Measurements from ENCODE around the gene BTNL8. TPM values are rescaled to one million over a fixed set of nuclear protein-coding genes. Genes with fewer than 3 reads are reported as not detected.

The BTNL8 gene
- total RNA-seq, 4 donors from 2014 or later, result 2.9 TPM; not detected in 3

DNA sequence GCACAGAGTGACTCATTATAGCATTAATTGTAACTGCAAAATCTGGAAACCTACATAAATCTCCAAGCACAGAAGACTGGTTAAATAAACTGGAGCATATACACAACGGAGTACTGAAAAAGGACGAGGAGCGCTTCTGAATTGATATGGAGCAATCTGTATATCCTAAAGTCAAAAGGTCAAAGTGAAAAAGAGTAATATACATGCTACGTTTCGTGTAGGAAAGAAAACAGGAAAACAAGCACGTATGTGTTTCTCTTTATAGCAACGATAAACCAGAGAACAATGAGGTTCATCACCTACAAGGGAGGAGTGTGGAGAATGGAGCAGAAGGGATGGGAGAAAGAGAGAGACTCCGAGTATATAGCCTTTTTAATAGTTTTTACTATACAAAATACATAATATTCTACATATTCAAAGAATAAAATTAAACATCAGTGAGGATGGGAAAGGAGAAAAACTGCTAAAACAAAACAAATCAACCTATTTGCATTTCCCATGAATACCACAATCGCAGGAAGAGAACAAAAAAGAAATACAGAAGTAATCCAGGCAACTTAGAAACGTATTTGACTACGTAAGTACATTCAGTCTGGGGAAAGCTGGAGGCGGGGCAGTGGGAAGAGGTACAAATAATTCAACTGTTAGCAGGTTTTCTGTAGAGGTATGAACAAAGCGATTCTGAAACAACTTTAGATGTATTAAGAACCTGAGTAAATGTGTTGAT, 45.7 kb upstream of the BTNL8 start:
- H3K27ac ChIP-seq, result no peak overlapping the region
- H3K4me3 ChIP-seq, result no peak overlapping the region
- peaks cover 0 to 10% of the 10 kb centered on the region in 2 donors for H3K9me3 ChIP-seq
- intact Hi-C loops (cut with DNase I; ENCODE audit: low total_unique reads), result no loop called here
- no peak for DNase-seq
- H3K36me3 ChIP-seq, result no peaks in the 10 kb centered on the region
- H3K27me3 ChIP-seq, result no peaks in the 10 kb centered on the region
- no peaks in the 10 kb centered on the region for H3K4me1 ChIP-seq
- TF ChIP-seq POLR2A (IDR thresholded peaks at IDR 0.05), result no peak
- TF ChIP-seq, protein P1, sequence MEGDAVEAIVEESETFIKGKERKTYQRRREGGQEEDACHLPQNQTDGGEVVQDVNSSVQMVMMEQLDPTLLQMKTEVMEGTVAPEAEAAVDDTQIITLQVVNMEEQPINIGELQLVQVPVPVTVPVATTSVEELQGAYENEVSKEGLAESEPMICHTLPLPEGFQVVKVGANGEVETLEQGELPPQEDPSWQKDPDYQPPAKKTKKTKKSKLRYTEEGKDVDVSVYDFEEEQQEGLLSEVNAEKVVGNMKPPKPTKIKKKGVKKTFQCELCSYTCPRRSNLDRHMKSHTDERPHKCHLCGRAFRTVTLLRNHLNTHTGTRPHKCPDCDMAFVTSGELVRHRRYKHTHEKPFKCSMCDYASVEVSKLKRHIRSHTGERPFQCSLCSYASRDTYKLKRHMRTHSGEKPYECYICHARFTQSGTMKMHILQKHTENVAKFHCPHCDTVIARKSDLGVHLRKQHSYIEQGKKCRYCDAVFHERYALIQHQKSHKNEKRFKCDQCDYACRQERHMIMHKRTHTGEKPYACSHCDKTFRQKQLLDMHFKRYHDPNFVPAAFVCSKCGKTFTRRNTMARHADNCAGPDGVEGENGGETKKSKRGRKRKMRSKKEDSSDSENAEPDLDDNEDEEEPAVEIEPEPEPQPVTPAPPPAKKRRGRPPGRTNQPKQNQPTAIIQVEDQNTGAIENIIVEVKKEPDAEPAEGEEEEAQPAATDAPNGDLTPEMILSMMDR (IDR thresholded peaks at IDR 0.05), result no peak

DNA sequence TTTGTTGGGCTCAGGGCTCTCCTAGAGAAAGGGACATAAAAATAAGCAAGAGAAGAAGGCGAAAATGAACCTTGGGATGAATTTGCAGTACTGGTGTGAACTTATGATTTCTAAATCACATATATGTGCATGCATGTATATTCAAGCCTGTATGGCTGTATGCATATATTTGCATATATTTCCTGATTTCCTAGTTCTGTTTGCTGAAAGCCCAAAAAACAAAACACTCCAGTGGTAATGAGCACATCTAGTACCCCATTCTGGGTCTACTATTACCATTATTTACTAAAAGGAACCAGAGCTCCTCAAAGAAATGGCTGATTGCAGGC, 45.1 kb upstream of the BTNL8 start:
- intact Hi-C loops (cut with DNase I; ENCODE audit: low total_unique reads), result no loop called here
- H3K4me3 ChIP-seq, result no peak overlapping the region
- H3K36me3 ChIP-seq, result no peaks in the 10 kb centered on the region
- no peak overlapping the region for H3K27ac ChIP-seq
- H3K9me3 ChIP-seq, result peaks cover 0 to 10% of the 10 kb centered on the region in 2 donors
- DNase-seq, result no peak
- no peaks in the 10 kb centered on the region for H3K27me3 ChIP-seq
- no peaks in the 10 kb centered on the region for H3K4me1 ChIP-seq
- TF ChIP-seq, protein P1 (IDR thresholded peaks at IDR 0.05), result no peak

DNA sequence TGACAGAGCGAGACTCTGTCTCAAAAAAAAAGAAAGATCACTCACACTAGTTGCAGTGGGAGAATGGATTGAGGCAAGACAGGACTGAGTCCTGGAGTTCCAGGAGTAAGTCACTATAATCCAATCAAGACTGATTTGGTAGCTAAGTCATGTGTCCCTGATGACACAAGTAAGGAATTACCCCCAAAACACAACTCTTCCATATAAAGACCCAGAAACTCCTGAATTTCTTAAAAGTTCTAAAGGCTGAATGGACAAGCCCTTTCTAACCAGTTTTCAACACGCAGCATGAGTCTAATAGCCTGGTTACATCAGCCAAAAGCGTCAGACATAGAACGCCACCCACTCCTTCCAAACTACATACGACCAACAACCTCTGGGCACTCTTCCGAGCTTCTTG, 40.4 kb upstream of the BTNL8 start:
- no peak for TF ChIP-seq POLR2A (IDR thresholded peaks at IDR 0.05)
- TF ChIP-seq, protein P1 (IDR thresholded peaks at IDR 0.05), result no peak
- intact Hi-C loops (cut with DNase I; ENCODE audit: low total_unique reads), result no loop called here
- Histone ChIP-seq H3K4me3 (no peak overlapping the region), H3K4me1 (no peaks in the 10 kb centered on the region), H3K27me3 (no peaks in the 10 kb centered on the region), H3K36me3 (no peaks in the 10 kb centered on the region), H3K9me3 (no peaks in the 10 kb centered on the region), H3K27ac (no peak overlapping the region)
- DNase-seq, result no peak

DNA sequence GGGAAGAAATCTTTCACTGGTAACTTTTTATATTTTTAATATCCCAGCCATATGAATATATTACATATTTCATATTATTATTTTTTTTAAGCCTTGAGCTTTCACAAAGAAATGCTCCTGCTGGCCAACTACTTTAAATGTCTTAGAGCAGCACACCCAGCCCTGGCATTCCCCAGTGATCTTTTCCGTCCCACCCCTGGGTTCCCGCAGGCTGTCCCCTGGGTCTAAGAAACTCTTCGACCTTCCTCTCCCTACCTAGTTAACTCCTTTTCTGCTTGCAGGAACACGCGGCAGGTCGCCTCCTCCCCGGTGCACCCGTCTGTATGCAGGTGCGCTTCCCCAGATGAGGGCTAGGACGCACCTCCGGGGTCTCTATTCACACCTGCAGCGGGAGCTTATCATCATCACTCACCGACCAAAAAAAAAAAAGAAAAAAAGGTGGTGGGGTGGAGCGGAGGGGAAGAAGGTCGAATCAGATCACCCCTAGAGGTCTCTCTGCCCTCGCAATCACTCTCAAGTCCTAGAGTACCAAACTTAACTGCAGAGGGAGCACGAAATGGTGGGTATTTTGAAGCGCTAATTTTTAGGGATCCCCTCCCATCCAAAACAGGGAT, 38.6 kb upstream of the BTNL8 start:
- peak overlapping the region; percentile 83 to 91 for H3K27ac ChIP-seq
- intact Hi-C loops (cut with DNase I; ENCODE audit: low total_unique reads), result loop anchor here (10.0 kb wide), 1 partner anchor 76 kb away; no protein-coding TSS in a partner anchor
- no peak for DNase-seq
- H3K27me3 ChIP-seq, result no peaks in the 10 kb centered on the region
- H3K4me3 ChIP-seq, result peak overlapping the region; percentile 85 to 97
- H3K4me1 ChIP-seq, result no peaks in the 10 kb centered on the region
- no peaks in the 10 kb centered on the region for H3K9me3 ChIP-seq
- TF ChIP-seq POLR2A (IDR thresholded peaks at IDR 0.05), result no peak
- TF ChIP-seq, protein P1 (IDR thresholded peaks at IDR 0.05), result peak in 1 of 4 experiments; percentile 4
- H3K36me3 ChIP-seq, result no peaks in the 10 kb centered on the region
